SK-N-MC (cell line): Measurements from ENCODE around the gene SLC35F4.

Experiments
- EZH2 ChIP-seq: fragments of 200-600 bp; sonication (generic); IDR thresholded peaks from one replicate; pipeline ENCODE4 v1.6.1; 2017; ENCODE audit warnings: antibody characterized with exemption
- FOXP2 ChIP-seq: optimal IDR thresholded peaks from 2 replicates; pipeline ENCODE3; 2011; ENCODE audit warnings: mild to moderate bottlenecking, moderate library complexity; ENCODE audit not compliant: insufficient read depth; ENCODE audit errors: extremely low read length, control extremely low read depth
- POLR2AphosphoS5 ChIP-seq: IDR thresholded peaks from 2 replicates; pipeline ENCODE4 v1.6.1; 2012; ENCODE audit warnings: mild to moderate bottlenecking, low read depth, low read length, borderline replicate concordance

- TF ChIP-seq POLR2AphosphoS5 (no peak), EZH2 (no peak), FOXP2 (no peak)
These were observed 282.5 kb downstream of the SLC35F4 start for GRCh38 chr14:57583396-57583795.
